NB4 (cell line): ENCODE measurements around the gene RASSF3.
A peak's percentile ranks its signal among the peaks of the same experiment; 100 is the strongest.

Experiments
- DNase-seq: peaks from one replicate; pipeline ENCODE4 v3.0.0; 2010; ENCODE audit warnings: low read depth
- H3K4me3 ChIP-seq: one replicate; pipeline ENCODE4 v1.5.1; 2011; ENCODE audit warnings: mild to moderate bottlenecking, low read depth, low read length, moderate library complexity
- MYC ChIP-seq: IDR thresholded peaks from 2 replicates; pipeline ENCODE4 v1.6.1; 2011; ENCODE audit warnings: low read depth, low read length
- POLR2A ChIP-seq: IDR thresholded peaks from 2 replicates; pipeline ENCODE4 v1.6.1; 2011; ENCODE audit warnings: mild to moderate bottlenecking; ENCODE audit not compliant: insufficient read length; ENCODE audit errors: extremely low read depth
- TF ChIP-seq, protein P1 (sequence below): IDR thresholded peaks from one replicate; pipeline ENCODE4 v1.5.1; 2012; ENCODE audit warnings: low read depth, low read length
- TF ChIP-seq, protein P2 (sequence below): IDR thresholded peaks from 2 replicates; pipeline ENCODE4 v1.6.1; 2011; ENCODE audit warnings: low read depth, low read length

The RASSF3 gene

DNA sequence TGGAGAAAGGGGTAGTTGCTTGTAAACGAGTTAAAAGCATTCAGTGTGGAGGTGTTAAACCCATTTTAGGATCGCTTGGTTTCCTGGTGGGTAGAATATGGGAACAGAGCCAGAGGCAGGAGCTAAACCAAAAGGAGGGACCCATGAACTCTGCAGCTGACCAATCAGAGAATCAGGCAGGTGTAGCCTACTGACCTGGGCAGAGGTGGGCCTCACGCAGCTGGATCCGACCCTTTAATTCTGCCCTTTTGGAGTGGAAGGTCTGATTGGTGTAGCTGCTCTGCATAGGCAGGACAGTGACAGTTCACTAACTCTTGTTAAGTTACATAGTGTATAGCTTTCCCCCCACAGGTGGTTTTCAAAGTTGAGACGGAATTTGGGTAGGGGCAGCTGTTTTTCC is 85.3 kb downstream of the RASSF3 start:
- DNase-seq, result no peak
- TF ChIP-seq, protein P1, sequence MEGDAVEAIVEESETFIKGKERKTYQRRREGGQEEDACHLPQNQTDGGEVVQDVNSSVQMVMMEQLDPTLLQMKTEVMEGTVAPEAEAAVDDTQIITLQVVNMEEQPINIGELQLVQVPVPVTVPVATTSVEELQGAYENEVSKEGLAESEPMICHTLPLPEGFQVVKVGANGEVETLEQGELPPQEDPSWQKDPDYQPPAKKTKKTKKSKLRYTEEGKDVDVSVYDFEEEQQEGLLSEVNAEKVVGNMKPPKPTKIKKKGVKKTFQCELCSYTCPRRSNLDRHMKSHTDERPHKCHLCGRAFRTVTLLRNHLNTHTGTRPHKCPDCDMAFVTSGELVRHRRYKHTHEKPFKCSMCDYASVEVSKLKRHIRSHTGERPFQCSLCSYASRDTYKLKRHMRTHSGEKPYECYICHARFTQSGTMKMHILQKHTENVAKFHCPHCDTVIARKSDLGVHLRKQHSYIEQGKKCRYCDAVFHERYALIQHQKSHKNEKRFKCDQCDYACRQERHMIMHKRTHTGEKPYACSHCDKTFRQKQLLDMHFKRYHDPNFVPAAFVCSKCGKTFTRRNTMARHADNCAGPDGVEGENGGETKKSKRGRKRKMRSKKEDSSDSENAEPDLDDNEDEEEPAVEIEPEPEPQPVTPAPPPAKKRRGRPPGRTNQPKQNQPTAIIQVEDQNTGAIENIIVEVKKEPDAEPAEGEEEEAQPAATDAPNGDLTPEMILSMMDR, result no peak
- TF ChIP-seq MYC (no peak), POLR2A (no peak)
- TF ChIP-seq, protein P2, sequence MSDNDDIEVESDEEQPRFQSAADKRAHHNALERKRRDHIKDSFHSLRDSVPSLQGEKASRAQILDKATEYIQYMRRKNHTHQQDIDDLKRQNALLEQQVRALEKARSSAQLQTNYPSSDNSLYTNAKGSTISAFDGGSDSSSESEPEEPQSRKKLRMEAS, result no peak
- H3K4me3 ChIP-seq, result no peak overlapping the region

DNA sequence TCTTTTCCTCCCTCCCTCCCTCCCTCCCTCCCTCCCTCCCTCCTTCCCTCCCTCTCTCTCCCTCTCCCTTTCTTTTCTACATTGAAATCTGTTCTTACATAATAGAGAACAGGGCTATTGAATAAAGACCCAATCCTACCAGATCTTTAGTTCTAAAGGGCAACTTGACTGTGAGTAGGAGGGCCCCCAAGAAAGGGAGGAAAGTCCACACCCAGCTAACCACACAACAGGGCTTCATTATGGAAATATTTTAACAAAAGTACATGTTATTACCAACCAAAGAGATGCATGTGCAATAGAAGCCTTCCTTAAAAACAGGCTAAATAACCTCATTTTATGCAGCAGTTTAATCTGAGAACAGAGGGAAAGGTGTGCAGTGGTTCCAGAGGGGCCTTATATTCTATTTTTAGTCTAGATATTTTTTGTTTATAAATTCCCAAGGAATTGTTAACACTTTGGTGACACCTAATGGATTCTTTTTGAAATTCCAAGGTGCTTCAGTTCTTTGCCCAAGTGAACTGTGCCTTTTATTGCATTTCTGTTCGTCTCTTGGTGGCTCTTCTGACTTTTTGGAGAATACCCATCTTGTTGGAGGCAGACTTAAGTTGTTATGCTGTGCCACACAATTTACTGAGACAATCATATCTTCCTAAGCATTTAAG is 85.9 kb downstream of the RASSF3 start:
- no peak overlapping the region for H3K4me3 ChIP-seq
- no peak for TF ChIP-seq MYC
- no peak for TF ChIP-seq POLR2A
- TF ChIP-seq, protein P2, result no peak
- peak; percentile 40 for DNase-seq

DNA sequence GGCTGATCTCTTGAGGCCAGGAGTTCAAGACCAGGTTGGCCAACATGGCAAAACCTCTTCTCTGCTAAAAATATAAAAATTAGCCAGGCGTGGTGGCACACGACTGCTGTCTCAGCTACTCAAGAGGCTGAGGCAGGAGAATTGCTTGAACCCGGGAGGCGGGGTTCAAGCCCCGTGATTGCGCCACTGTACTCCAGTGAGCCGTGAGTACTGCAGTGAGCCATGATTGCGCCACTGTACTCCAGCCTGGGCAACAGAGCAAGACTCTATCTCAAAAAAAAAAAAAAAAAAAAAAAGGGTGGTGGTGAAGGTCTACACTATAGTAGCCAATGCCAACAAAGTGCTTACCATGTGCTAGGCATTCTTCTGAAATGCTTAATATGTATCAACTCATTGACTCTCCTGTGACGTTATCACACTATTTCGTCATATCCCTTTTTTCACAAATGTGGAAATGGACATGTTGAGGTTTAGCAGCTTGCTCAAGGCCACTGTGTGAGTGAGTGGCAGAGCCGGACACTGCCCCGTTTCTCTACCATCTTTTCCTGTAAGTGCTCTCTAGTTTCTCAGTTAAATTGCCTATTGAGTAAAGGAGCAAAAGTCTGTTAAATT is 89.3 kb downstream of the RASSF3 start:
- no peak overlapping the region for H3K4me3 ChIP-seq
- TF ChIP-seq MYC (peak; percentile 65; the same call in 1 of the 2 replicates), POLR2A (no peak)
- TF ChIP-seq, protein P1, result no peak
- TF ChIP-seq, protein P2, result peak; percentile 78
- peak; percentile 86 for DNase-seq

DNA sequence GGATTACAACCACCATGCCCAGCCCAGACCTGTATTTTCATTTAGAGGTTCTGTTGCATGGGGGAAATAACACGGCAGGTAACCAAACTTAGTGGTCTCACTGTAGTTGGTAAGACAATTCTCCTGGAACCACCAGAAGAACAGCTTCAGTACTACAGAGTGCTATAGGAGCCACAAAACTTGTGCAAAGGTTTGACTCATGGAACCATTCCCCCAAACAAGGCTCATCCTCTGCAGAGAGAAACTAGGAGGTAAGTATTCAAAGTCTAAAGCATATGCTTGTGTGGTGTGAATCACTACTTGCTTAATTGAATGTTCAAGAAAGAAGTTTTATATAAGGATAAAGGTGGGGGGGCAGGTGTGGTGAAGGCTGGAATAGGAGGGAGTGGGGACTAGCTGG is 90.2 kb downstream of the RASSF3 start:
- no peak for DNase-seq
- H3K4me3 ChIP-seq, result no peak overlapping the region
- TF ChIP-seq MYC (no peak), POLR2A (no peak)
- TF ChIP-seq, protein P1, result no peak
- TF ChIP-seq, protein P2, result no peak

DNA sequence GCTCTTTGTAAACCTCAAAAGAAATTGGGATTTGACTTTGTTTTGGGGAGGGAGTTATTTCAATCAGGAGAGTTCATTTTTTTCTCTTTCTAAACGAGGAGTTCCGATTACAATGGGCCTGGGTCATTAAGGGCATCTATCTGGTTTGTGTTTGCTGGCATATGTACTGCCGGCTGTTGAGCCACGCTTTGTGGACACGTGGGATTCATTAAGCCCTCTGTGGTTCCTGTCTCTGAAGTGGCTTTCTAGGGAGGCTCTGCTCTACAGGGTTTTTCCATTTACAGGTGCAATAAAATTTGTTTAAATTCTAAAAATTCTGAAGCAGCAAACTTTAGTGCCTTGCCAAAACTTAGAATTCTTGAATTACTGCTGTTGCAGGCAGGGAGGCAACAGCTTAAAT is 91.0 kb downstream of the RASSF3 start:
- TF ChIP-seq, protein P2, result no peak
- TF ChIP-seq MYC (no peak), POLR2A (no peak)
- TF ChIP-seq, protein P1, result no peak
- DNase-seq, result no peak
- no peak overlapping the region for H3K4me3 ChIP-seq

DNA sequence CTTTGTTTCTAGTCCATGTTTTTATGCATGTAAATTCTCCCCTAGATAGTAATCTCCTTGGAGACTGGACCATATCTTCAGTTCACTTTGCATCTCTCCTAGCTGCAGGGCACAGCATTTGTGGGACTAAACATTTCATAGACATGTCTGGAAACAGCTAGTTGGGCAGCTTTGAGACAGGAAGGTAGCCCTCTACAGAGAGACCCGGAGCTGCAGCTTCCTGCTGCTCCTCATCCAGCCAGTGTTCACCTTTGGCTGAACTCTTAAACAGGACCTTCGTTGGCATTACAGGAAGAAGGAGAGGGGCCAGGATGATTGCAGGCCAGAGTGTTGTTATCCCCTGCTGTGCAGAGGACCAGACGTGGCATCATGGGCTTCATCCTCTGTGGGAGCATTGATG is 96.0 kb downstream of the RASSF3 start:
- no peak for TF ChIP-seq MYC
- TF ChIP-seq POLR2A, result no peak
- TF ChIP-seq, protein P1, result no peak
- TF ChIP-seq, protein P2, result no peak

More for the DNA sequence above, 96.0 kb downstream of the RASSF3 start:
- DNase-seq, result no peak
- H3K4me3 ChIP-seq, result no peak overlapping the region
